NCI-H2196 treated with DMSO at 0.1 percent for 48 hours (cell line): ENCODE measurements around the gene MMP21.
A peak's percentile ranks its signal among the peaks of the same experiment; 100 is the strongest.

ENCODE experiments used
- DNase-seq: peaks from one replicate; lab custom pipeline; 2025; ENCODE audit not compliant: unreplicated experiment; lab: John Stamatoyannopoulos, UW

MMP21 gene, protein sequence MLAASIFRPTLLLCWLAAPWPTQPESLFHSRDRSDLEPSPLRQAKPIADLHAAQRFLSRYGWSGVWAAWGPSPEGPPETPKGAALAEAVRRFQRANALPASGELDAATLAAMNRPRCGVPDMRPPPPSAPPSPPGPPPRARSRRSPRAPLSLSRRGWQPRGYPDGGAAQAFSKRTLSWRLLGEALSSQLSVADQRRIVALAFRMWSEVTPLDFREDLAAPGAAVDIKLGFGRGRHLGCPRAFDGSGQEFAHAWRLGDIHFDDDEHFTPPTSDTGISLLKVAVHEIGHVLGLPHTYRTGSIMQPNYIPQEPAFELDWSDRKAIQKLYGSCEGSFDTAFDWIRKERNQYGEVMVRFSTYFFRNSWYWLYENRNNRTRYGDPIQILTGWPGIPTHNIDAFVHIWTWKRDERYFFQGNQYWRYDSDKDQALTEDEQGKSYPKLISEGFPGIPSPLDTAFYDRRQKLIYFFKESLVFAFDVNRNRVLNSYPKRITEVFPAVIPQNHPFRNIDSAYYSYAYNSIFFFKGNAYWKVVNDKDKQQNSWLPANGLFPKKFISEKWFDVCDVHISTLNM

DNA sequence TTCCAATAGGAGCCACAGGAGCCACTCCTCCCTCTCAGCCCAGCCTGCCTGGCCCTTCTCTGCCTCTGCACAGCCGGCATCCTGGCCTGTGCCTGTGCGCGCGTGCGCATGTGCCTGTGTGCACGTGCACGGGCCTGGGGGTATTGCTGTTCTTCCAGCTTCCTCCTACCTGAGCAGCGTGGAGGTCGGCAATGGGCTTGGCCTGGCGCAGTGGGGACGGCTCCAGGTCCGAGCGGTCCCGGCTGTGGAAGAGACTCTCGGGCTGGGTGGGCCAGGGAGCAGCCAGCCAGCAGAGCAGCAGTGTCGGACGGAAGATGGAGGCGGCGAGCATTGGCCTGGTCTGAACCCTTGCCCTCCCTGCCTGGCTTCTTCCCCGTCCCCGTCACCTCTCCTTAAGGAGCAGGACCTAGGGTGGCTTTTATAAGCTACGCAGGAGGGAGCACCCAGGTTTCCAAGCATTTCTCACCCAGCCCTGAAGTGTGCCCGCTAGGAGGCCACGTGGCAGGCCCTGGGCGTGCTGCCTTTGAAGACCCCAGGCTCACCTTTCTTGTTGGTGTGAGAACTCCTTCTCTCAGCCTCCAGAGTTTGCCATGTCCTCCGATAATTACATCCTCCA, at the start of gene MMP21:
Gene MMP21 (minus strand): TSS at position 331 of the 616 bp plus-strand sequence. CDS start 0 bp downstream, at position 331.
- DNase-seq: no peak

DNA sequence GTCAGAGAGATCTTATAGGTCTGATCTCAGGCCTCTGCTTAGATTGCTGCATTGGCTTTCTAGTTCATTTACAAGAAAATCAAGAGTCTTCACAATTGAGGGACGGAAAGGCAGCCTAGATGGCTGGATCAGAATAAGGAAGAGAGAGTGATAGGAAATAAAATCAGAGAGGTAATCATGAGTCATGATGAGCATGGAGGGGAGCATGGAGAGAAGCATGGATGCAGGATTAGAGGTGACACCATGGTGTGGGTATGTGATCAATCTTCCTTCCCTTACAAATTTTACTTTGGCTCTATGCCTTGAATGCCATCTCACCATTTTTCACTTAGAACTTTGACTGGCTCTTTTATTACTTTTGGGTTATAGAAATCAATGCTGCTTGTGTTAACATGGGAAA, 49.1 kb upstream of the MMP21 start:
- DNase-seq: no peak

DNA sequence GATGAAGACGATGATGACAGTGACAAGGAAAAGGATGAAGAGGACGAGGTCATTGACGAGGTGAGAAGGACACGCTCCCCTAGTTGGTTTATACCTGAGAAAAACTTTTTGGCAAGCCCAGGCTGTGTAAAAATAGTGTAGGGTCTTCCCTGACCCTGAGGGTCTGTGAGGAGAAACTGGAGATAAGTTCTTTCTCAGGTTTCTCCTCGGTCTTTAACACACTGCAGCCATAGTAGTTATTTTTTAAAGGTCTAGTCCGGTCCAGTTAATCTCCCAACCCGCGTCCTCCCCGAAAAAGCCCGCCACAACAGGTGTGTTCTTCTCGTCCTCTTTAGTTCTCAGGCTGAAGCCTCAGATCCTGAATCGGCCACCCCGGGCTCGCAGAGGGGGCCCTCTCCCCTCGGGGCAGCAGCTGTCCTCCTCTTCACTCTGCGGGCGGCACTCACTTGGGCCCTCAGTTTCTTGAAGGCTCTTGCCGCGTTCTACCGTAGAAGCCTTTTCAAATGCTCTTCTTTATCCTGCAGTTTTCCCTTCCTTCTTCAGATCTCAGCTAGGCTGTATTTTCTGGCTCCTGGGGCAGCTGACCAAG, 48.1 kb upstream of the MMP21 start:
- DNase-seq: no peak

DNA sequence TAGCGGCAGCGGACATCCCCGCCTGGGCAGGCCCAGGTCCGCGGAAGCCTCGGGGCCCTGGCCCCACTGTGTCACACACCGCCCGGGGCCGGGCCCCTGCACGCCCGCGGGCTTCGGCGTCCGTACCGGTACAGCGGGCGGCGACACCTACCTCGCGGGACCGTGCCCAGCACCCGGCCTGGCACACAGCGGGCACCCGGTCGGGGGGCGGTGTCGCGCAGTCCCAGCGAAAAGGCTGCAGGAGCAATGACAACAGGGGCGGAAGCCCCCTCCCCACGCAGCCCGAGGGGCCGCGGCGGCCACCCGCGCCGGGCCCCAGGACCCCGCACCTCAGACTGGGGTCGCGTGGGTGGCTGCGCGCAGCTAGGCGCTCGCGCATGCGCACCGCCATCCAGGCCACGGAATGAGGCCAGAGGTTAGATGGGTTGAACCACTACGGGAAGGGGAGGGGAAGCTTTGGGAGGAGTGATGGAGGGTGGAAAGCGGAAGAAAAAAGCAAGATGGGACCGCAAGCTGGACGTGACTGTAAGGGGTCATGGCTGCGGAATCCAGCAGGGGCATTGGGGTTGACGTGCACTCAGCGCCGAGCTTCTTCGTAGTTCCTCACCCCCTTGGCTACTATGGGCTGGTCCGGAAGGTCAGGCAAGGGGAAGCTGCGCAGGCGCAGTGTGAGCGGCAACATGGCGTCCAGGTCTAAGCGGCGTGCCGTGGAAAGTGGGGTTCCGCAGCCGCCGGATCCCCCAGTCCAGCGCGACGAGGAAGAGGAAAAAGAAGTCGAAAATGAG, 47.4 kb upstream of the MMP21 start, which contains the start of the genes BCCIP and UROS:
Gene BCCIP (plus strand): TSS at position 669 of the 785 bp plus-strand sequence. CDS start 12 bp downstream, at position 681.
Gene UROS (minus strand): TSS at position 381 of the 785 bp plus-strand sequence. CDS start 6,759 bp downstream, outside the sequence.
- DNase-seq: peak; percentile 53

DNA sequence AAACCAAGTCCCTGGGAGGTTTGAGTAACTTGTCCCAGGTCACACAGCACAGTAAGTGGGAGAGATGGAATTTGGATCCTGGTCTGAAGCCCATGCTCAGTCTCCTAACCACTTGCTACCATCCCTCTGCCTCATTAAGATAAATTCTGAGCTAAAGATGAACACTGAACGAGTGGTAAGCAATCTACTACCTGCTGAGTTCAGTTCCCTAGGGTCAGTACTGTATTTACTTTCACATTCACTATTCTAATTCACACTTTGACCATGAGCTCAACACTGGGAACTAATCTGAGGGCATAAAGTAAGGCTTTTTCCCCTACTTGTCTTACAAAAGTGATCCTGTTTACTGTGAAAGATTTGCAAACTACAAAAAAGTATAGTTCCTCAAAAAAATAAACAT, 45.1 kb upstream of the MMP21 start:
- no peak for DNase-seq

DNA sequence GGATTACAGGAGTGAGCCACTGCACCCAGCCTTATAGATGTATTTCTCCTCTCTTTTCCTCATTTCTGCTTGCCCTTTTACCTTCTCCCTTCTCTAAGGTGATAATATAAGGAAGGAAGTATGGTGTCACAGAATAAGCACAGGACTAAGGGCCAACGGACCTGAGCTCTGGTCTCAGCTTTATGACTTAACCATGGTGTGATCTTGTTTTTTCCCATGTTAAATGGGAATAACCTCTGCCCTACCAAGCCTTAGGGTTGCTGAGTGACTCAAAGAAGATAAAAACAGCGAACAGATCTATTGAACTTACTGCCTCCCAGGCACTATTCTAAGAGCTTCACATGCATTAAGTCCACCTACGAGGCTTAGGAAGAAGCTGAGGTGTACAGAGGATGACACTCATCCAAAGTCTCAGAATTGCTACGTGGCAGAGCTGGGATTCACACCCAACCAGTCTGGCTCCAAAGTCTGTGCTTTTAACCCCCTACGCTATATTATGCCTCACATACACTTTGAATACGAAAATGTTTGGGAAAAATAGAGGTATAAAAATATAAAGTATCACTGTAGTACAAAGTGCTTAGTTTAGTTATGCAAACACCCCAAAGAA, 41.8 kb upstream of the MMP21 start:
- DNase-seq: no peak

DNA sequence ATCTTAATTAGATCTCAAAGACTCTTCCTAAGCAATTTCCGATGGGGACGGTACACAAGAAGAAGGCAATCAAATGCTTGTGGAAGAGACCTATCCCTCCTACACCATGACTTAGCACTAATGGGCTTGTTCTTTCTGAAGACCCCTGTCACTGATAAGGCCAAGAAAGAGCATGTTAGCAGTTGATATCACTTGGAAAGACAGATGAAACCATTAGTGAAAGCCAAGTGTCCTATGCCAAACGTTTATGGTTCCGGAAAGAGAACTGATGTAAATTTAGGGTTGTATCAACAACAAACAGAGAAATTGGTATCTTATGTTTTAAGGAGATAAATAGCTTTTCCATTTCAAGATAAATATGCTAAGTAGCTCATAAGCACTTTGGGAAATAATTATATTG, 40.9 kb upstream of the MMP21 start:
- no peak for DNase-seq

DNA sequence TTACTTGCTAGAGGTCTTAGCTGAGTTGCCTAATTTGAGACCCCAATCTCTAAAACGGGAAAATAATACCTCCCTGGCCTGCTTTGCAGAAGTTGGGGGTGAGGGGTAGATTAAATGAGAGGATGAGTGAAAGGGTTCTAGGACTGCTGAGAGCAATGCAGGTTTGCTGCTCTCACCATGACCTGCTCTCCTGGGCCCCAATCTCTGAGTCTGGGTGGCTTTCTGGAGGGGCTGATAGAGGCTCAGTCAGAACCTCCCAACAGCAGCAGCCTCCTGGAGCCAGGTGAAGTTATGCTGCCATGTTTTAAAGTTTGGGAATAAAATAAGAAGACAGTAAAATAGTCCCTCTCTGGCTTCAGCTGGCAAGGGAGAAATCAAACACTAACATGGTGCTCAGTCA, 40.1 kb upstream of the MMP21 start:
- no peak for DNase-seq

DNA sequence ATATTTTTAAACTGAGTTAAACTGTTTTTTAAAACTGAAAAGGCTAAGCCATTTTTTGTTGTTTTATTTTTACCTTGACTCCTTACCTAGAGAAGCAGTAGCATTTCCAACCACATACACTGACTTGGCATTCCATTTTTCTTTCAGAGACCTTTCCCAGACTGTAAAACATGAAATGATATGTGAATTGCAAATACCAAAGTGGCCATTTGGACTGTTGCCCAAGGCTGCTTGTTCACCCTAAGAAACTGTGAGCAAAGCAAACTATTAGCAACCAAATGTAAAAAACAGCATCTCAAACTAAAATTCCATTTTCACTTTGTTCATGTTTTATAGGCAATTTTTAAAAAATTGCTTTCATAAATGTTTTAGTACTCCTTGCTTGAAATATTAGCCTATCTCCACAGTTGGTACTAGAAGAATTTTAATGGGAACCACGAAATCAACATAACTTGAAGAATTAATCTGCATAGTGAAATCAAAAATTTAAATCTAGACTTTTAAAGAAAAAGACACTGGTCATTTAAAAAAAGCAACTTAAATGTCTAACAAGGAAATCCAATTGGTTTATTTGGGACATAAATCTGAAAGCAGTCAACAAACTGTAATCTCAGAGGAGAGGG, 36.6 kb upstream of the MMP21 start:
- DNase-seq: no peak

DNA sequence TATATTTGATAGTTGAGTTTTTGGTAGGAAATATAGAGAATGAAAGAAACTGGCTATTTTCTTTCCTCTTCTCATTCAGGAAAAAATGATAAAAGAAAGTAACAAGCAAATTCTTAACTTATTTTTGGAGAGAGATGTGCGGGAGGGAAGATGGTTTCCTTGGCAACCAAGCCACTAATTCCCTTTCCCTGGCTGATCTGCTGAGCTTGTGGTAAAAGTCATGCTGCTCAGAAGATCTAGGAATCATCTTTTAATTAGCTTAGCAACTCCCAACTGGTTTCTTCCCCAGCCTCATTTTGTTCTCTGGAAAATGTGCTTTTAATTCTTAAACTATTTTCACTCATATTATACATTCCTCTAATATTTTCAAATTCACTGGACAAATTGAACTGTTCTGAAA, 35.6 kb upstream of the MMP21 start:
- no peak for DNase-seq

DNA sequence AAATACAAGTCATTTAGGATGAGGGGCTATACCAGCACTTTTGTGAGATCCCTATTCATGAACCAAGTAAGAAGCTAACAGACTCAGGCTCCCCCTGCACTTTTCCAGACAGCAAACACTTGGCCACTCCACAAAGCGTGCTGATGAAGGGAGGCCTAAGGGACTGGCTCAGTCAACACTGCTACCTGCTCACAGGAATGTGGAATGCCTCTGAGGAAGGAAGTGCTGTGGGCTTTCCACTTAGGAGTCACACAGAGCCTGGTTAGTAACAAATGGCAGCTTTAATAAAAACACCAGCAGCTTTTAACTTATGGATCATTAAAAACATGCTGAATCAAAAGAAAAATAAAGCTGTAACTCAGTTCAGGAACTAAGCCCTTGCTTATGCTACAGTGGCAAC, 32.4 kb upstream of the MMP21 start:
- no peak for DNase-seq

DNA sequence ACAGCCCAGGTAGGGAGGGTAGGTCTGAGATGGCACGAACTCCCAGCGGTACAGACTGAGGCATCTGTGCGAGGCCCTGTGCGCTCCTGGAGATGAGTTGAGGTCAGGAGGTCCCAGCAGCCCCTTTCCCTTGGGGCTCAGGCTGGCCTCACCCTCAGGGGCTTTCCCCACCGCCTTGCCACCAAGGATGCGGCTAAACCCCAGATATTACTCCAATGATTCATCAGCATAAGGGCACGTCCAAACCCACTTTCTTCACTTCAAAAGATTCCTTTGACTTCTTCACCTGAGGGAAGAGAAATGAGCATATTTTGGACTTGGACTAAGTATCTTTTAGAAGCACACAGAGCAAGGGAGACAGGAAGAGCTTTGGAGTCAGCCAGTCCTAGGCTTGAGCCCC, 27.1 kb upstream of the MMP21 start:
- DNase-seq: no peak

DNA sequence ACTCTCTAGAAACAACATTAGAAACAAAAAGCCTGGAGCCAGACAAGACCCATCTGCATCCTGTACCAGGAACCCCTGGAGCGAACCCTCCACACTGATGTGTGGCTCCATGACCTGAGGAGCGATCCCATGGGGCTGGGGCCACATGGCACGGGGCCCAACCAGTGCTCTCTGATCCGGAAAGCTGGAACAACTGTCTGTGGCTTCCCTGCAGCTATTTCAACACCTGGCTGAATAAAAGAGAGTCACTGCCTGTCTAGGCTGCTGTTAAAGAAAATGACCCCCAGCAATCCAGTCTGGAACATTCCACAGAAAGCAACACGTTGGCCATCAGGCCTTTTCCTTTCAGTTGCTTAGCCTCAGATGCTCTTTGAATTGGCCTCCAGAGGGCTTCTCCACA, 26.5 kb upstream of the MMP21 start:
- DNase-seq: no peak

DNA sequence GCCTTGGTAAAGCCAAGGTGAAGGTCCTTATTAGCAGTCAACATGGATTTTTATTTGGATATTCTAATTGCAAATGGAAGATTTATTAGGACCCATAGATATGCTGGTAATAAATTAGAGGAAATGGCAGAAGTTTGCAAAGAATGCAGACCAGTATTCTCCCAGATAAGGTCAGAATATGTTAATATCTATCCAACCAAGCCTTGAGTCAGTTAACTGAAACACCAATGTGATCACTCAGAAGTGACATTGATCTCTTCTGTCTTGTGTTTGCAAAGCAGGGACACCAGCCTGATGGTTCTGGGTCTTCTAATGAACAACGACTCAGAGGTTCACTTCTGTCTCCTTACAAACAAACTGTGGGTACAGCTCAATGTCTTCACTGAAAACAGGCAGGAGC, 26.0 kb upstream of the MMP21 start:
- no peak for DNase-seq

DNA sequence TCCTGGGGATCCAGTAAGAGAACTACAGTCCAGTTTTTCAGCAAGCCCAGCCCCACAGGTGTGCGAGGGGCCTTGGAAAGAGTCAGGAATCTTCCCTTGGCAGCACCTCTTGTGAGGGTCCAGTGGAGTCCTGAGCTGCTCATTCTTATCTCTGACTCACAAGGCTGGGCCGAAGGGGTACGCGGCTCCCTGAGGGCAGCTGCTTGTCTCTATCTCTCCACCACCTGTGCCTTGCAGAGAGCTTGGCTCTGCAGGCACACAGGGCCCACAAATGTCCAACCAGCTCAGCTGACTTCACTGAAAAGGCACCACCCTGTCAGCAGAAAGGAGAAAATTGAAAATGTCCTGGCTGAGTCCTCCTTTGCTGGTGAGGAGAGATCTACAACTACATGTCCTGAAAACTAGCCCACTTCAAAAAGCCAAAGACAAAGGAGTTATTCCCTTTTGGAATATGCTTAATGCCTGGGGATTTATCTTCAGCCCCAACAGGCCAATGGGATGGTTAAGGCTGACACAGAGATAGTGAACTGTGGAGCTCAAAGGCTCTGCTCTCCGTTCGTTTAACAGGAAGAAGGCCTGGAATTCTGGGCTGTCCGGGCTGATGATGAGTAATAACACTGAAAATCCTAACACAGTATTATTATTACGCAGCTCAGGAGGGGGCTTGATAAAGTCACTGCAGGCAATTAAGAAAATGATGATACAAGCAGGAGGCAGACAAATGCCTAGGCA, 24.0 kb upstream of the MMP21 start:
- no peak for DNase-seq

DNA sequence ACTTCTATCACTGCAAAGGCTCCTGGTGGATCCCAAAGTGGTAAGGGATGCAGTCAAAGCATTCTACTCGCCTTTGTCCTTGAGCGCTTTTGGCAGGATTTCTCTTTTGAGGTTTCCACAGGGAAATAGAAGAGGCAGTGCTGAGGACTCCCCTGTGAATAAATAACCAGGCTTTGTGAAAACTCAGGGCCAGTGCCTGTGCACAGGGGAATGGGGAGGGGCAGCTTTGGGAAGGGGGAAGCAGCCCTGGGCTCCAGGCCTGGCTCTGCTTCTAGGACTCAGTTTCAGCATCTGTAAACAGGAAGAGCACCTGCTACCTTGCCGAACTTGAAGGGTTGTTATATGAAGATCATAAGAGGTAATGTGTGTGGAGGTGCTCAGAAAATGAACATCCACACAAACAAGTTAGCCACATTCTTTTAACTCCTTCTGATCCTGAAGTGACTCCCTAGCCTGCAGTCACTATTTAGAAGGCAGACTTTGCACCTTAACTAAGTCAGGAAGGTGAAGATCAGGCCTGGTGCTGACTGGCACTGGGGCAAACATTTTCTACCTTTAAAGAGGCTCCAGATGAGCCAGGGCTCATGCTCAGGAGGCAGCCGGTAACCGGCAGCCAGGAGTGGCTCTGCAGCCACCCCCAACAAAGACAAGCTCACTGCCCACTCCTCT, 22.5 kb upstream of the MMP21 start:
- no peak for DNase-seq

DNA sequence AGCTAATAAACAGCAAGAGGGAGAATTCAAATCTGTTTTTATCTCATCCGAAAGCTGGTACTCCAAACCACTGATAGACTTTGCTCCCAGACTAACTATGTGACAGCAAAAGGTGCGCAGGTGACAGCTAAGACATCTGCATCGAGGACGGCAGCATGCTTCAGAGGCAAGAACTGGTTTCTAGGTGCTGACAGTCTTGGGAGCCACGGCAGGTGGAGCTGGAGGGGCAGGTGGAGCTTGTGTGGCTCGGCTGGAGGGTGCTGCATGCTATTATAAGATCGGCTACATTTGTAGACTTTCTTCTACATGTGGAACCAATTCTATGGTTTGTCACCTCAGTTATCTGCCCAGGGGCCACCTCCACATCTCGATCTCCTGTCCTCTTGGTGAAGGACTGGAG, 21.8 kb upstream of the MMP21 start:
- no peak for DNase-seq

DNA sequence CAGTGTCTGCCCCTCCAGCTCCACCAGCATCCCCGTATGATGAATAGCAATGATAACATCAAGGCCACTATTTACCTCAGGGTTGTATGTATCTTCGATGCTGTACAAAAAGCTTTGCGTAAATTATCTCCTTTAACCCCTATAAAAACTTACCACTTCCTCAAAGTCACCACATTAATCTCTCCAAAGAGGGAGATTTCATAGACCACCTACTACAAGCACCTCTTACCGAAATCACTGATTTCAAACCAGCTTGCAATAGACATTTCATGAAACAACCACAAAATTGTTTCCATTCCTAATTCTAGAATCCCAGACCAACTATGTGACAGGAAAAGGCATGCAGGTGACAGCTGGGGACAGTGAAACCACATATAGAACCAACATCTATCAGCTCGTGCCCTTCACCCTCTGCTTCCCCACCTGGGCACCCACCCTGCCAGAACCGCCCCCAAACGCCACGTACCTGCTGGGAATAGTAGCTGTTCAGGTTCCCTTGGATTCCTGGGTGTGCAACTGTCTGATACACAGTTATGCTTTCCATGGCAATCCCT, 20.1 kb upstream of the MMP21 start:
- no peak for DNase-seq

DNA sequence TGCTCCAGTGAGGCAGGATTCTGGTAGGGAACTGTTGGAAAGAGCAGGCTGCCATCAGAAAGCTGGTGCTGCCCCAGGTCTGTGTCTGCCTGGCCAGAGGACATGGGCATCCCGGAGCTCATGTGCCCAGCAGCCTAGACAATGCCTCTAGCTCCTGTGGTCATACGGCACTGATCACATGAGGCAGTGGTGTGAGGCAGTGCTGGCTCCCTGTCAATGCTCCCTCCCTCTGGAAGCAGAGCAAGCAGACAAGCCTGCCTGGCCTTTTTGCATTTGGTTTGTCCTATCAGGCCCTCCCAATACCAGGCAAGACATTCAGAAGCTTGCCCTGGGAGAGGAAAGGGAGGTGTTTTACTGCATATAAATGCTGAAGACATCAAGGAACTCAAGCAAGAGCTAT, 19.5 kb upstream of the MMP21 start:
- no peak for DNase-seq
